ENCODE measurements around the gene SMAD6.

DNA sequence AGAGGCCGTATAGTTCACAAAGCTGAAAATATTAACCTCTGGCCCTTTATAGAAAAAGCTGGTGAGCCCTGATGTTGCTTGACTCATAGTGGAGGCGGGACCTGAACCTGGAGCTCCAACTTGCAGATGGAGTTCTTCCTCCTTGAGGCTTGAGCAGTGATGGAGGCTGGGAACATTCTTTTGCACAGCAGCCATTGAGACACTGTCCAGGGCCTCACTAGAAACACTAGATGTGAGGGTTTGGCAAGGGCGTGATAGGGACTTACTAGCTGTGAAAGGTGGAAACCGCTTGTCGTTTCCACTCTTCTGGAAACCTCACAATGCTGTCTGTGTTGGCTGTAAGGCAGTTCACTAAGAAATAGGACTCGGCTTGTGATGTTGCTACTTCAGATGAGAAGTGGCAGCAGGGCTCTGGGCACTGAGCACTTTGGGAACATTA, 12.5 kb downstream of the SMAD6 start:
- TF ChIP-seq, protein P1, sequence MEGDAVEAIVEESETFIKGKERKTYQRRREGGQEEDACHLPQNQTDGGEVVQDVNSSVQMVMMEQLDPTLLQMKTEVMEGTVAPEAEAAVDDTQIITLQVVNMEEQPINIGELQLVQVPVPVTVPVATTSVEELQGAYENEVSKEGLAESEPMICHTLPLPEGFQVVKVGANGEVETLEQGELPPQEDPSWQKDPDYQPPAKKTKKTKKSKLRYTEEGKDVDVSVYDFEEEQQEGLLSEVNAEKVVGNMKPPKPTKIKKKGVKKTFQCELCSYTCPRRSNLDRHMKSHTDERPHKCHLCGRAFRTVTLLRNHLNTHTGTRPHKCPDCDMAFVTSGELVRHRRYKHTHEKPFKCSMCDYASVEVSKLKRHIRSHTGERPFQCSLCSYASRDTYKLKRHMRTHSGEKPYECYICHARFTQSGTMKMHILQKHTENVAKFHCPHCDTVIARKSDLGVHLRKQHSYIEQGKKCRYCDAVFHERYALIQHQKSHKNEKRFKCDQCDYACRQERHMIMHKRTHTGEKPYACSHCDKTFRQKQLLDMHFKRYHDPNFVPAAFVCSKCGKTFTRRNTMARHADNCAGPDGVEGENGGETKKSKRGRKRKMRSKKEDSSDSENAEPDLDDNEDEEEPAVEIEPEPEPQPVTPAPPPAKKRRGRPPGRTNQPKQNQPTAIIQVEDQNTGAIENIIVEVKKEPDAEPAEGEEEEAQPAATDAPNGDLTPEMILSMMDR (IDR thresholded peaks at IDR 0.05) = no peak
- no peak for TF ChIP-seq POLR2A (IDR thresholded peaks at IDR 0.05)
